Caco-2 (cell line): Measurements from ENCODE around the gene NT5C. TPM values are rescaled to one million over a fixed set of nuclear protein-coding genes. Genes with fewer than 3 reads are reported as not detected.

Experiments
- BruUV-seq: library from RNA; stranded (reverse); fragments of 400-500 nt; replicated peaks from 2 replicates; lab custom pipeline; 2021; lab: Mats Ljungman, UMichigan
- CTCF ChIA-PET: fragments of 300-600 bp; sonication (Branson Sonifier 250); formaldehyde crosslinking; loops from one replicate; lab custom pipeline; 2022; ENCODE audit warnings: antibody characterized with exemption; lab: Charles Lee
- POLR2A ChIA-PET: fragments of 300-600 bp; sonication (Branson Sonifier 250); formaldehyde crosslinking; loops from one replicate; lab custom pipeline; 2022; ENCODE audit warnings: antibody characterized with exemption; lab: Charles Lee
- DNase-seq, 2 experiments: peaks; one replicate each; pipeline versions ENCODE4 v3.0.0 to v3.0.0-alpha.2; 2020 to 2022
- H3K27me3 ChIP-seq: replicated peaks from 2 replicates; pipeline ENCODE4 v1.6.0; 2011; ENCODE audit warnings: low read length; ENCODE audit not compliant: control insufficient read depth, insufficient read depth
- H3K36me3 ChIP-seq: 2 replicates; pipeline ENCODE4 v1.5.1; 2011; ENCODE audit warnings: low read length; ENCODE audit not compliant: control insufficient read depth, insufficient read depth
- H3K4me1 ChIP-seq: fragments of 250-450 bp; sonication (Bioruptor Pico); 2 replicates; pipeline ENCODE4 v1.5.1; 2020; ENCODE audit warnings: mild to moderate bottlenecking
- H3K4me3 ChIP-seq: 2 replicates; pipeline ENCODE4 v1.5.1; 2011; ENCODE audit warnings: low read depth, mild to moderate bottlenecking, control low read depth, low read length
- H3K9me3 ChIP-seq: fragments of 250-450 bp; sonication (Bioruptor Pico); 2 replicates; pipeline ENCODE4 v1.5.1; 2020; ENCODE audit warnings: mild to moderate bottlenecking, moderate library complexity
- H3K27ac Mint-ChIP-seq: one replicate; pipeline ENCODE4 v1.8.0; 2022; ENCODE audit warnings: mixed read lengths; ENCODE audit not compliant: unreplicated experiment
- H3K27me3 Mint-ChIP-seq: one replicate; pipeline ENCODE4 v1.8.0; 2022; ENCODE audit warnings: mixed read lengths; ENCODE audit not compliant: insufficient read depth, unreplicated experiment
- H3K36me3 Mint-ChIP-seq: one replicate; pipeline ENCODE4 v1.8.0; 2022; ENCODE audit warnings: mild to moderate bottlenecking, mixed read lengths; ENCODE audit not compliant: insufficient read depth, unreplicated experiment
- H3K4me1 Mint-ChIP-seq: one replicate; pipeline ENCODE4 v1.8.0; 2022; ENCODE audit warnings: low read depth, mixed read lengths; ENCODE audit not compliant: unreplicated experiment
- H3K4me3 Mint-ChIP-seq: one replicate; pipeline ENCODE4 v1.8.0; 2022; ENCODE audit warnings: mild to moderate bottlenecking, moderate library complexity, mixed read lengths; ENCODE audit not compliant: unreplicated experiment
- H3K9me3 Mint-ChIP-seq: one replicate; pipeline ENCODE4 v1.8.0; 2022; ENCODE audit warnings: mixed read lengths; ENCODE audit not compliant: unreplicated experiment
- intact Hi-C: fragments of 100-400 bp; cut with micrococcal nuclease; formaldehyde crosslinking; loops from one replicate; pipeline ENCODE4 v1.10.0; 2022; ENCODE audit not compliant: unreplicated experiment
- total RNA-seq: library from RNA; stranded (reverse); gene quantifications from 2 replicates; pipeline ENCODE4 v1.2.3, GENCODE V29; 2022
- TF ChIP-seq, protein P1 (sequence below), 2 experiments: fragments of 200-600 bp in 1 of 2; IDR thresholded peaks; 1 replicate in 1 of 2; 2 replicates in 1 of 2; pipeline versions ENCODE4 v1.5.1 to v1.8.0; 2011 to 2022; ENCODE audit warnings: antibody characterized with exemption in 1 of 2, control low read depth in 1 of 2, inconsistent platforms in 1 of 2, low read depth in 1 of 2, low read length in 1 of 2, mild to moderate bottlenecking in 1 of 2, moderate library complexity in 1 of 2; ENCODE audit not compliant: insufficient read depth in 1 of 2, severe bottlenecking in 1 of 2, unreplicated experiment in 1 of 2

The NT5C gene
- total RNA-seq, 1 experiment from 2014 or later = 68.4 TPM

DNA sequence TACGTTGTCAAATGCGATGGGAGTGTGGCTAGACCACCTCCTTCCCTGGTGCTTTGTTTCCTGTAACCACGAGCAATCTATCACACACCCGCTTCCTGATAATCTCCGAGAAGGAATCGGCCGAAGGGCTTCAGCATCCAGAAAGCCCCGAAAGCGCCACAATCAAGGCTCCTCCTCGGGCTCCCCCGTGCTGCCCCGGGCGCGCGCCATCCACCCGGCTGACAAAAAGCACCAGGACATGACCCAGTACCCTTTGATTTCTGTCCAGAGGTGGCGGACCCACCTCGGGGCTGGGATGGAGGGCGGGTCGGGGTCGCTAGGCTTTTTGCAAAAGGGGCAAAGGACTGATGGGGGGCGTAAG lies 22.5 kb downstream of the NT5C start:
- peaks cover 14% of the 10 kb centered on the region for H3K4me1 Mint-ChIP-seq
- H3K27me3 Mint-ChIP-seq = no peaks in the 10 kb centered on the region
- DNase-seq = no peak
- no peak overlapping the region for H3K27ac Mint-ChIP-seq
- Histone ChIP-seq H3K4me3 (peak overlapping the region; percentile 66), H3K27me3 (no peaks in the 10 kb centered on the region), H3K36me3 (no peaks in the 10 kb centered on the region), H3K9me3 (no peaks in the 10 kb centered on the region), H3K4me1 (peaks cover 5% of the 10 kb centered on the region)
- intact Hi-C loops = loop anchor here (2.0 to 5.0 kb wide), 2 partner anchors 16 to 42 kb away; no protein-coding TSS in a partner anchor
- no peaks in the 10 kb centered on the region for H3K9me3 Mint-ChIP-seq
- TF ChIP-seq, protein P1, sequence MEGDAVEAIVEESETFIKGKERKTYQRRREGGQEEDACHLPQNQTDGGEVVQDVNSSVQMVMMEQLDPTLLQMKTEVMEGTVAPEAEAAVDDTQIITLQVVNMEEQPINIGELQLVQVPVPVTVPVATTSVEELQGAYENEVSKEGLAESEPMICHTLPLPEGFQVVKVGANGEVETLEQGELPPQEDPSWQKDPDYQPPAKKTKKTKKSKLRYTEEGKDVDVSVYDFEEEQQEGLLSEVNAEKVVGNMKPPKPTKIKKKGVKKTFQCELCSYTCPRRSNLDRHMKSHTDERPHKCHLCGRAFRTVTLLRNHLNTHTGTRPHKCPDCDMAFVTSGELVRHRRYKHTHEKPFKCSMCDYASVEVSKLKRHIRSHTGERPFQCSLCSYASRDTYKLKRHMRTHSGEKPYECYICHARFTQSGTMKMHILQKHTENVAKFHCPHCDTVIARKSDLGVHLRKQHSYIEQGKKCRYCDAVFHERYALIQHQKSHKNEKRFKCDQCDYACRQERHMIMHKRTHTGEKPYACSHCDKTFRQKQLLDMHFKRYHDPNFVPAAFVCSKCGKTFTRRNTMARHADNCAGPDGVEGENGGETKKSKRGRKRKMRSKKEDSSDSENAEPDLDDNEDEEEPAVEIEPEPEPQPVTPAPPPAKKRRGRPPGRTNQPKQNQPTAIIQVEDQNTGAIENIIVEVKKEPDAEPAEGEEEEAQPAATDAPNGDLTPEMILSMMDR (IDR thresholded peaks at IDR 0.05; ENCODE audit: insufficient read depth in 1 of 2, low read depth in 1 of 2, low read length in 1 of 2, severe bottlenecking in 1 of 2, unreplicated experiment in 1 of 2) = no peak
- ChIA-PET CTCF (interaction anchor here (0.6 to 2.2 kb wide), 4 partner anchors 33 to 131 kb away, joined by 3 to 17 read pairs (median 4); no protein-coding TSS in a partner anchor), POLR2A (interaction anchor here (0.6 to 1.3 kb wide), 10 partner anchors 10 to 1030 kb away, joined by 3 to 9 read pairs (median 4); partner anchors contain the start of gene SLC16A5)
- no TSS peak for BruUV-seq
- peaks cover 42% of the 10 kb centered on the region for H3K36me3 Mint-ChIP-seq
- H3K4me3 Mint-ChIP-seq = peak overlapping the region; percentile 86

- no TSS peak for BruUV-seq
- TF ChIP-seq, protein P1 (IDR thresholded peaks at IDR 0.05; ENCODE audit: insufficient read depth in 1 of 2, low read depth in 1 of 2, low read length in 1 of 2, severe bottlenecking in 1 of 2, unreplicated experiment in 1 of 2) = no peak
- POLR2A ChIA-PET = no interaction called here
Observed at GRCh38 chr17:75108193-75108592, 23.3 kb downstream of the NT5C start.

DNA sequence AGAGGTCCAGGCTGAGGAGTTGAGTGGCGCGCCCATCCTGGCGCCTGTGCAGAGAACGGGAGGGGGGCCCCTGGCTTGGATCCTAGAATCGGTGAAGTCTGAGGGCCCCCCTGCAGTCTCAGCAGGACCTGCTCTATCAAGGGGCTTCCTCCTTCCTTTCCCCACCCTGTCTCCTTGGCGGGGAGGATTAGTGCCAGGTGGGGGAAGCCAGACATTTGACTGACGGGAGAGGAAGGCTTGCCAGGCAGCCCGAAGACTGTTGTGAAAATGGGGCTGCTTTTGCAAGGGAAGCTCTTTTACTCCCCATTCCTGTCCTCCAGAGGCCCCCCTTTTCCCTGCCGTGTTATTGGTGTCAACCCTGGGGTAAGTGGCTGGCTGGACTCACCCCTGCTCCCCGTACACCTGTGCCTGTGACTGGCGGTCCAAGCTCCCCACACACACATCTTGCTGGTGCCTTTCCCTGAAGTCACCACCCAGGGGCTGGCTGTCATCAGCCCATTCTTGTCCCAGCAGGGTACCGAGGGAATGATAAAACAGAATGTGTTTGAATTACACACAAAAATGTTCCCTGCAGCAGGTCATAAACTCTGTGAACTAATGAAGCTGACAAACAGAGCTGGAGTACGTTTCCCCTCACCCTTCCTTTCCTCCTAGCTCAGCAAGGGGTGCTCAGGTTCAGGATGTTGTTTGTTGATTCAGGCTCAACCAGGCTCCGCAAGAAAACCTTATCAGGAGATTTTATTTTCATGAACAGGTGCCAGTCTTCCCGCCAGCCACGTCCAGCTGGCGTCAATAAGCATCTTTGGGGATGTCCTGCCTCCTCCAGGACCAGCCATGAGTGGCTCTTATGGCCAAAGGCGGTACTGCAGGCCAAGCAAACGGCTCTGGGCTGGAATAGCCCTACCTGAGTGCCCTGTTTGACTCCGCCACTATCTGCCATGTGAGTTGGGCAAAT lies 26.1 kb downstream of the NT5C start:
- Mint-ChIP-seq H3K36me3 (peaks cover 39% of the 10 kb centered on the region), H3K4me1 (peaks cover 3% of the 10 kb centered on the region), H3K4me3 (no peak overlapping the region), H3K9me3 (no peaks in the 10 kb centered on the region), H3K27ac (peak overlapping the region; percentile 61), H3K27me3 (no peaks in the 10 kb centered on the region)
- H3K4me3 ChIP-seq = no peak overlapping the region
- H3K9me3 ChIP-seq = no peaks in the 10 kb centered on the region
- intact Hi-C loops = loop anchor here (2.0 to 5.0 kb wide), 2 partner anchors 29 to 38 kb away; no protein-coding TSS in a partner anchor
- POLR2A ChIA-PET = interaction anchor here (1.6 kb wide), 1 partner anchor 17 kb away, joined by 13 read pairs; the partner anchor contains the start of gene SLC16A5
- no peaks in the 10 kb centered on the region for H3K4me1 ChIP-seq
- H3K36me3 ChIP-seq = no peaks in the 10 kb centered on the region; the same call in 1 of the 2 replicates
- no peaks in the 10 kb centered on the region for H3K27me3 ChIP-seq
- BruUV-seq = no TSS peak
- TF ChIP-seq, protein P1 (IDR thresholded peaks at IDR 0.05; ENCODE audit: insufficient read depth in 1 of 2, low read depth in 1 of 2, low read length in 1 of 2, severe bottlenecking in 1 of 2, unreplicated experiment in 1 of 2) = peak; percentile 81 to 85
- DNase-seq = peak; percentile 74 to 77
- CTCF ChIA-PET = interaction anchor here (0.6 to 2.4 kb wide), 13 partner anchors 9 to 144 kb away, joined by 3 to 16 read pairs (median 5); partner anchors contain the start of gene SLC16A5

More at GRCh38 chr17:75108193-75108592, 23.3 kb downstream of the NT5C start:
- intact Hi-C loops = loop anchor here (2.0 to 5.0 kb wide), 2 partner anchors 15 to 41 kb away; no protein-coding TSS in a partner anchor
- H3K27ac Mint-ChIP-seq = peak overlapping the region; percentile 4
- H3K4me1 Mint-ChIP-seq = peaks cover 13% of the 10 kb centered on the region
- Histone ChIP-seq H3K4me1 (no peaks in the 10 kb centered on the region), H3K27me3 (no peaks in the 10 kb centered on the region), H3K9me3 (no peaks in the 10 kb centered on the region), H3K36me3 (no peaks in the 10 kb centered on the region), H3K4me3 (no peak overlapping the region)
- DNase-seq = no peak
- H3K36me3 Mint-ChIP-seq = peaks cover 34% of the 10 kb centered on the region
- H3K9me3 Mint-ChIP-seq = no peaks in the 10 kb centered on the region
- CTCF ChIA-PET = interaction anchor here (0.5 to 0.7 kb wide), 2 partner anchors 37 to 41 kb away, joined by 3 to 4 read pairs; no protein-coding TSS in a partner anchor
- H3K4me3 Mint-ChIP-seq = peak overlapping the region; percentile 86
- no peaks in the 10 kb centered on the region for H3K27me3 Mint-ChIP-seq
